Measurements from ENCODE around the gene HRAS. TPM values are rescaled to one million over a fixed set of nuclear protein-coding genes. Genes with fewer than 3 reads are reported as not detected.

Gene HRAS
- total RNA-seq, 2 donors from 2014 or later: 31.7 to 48.1 TPM

DNA sequence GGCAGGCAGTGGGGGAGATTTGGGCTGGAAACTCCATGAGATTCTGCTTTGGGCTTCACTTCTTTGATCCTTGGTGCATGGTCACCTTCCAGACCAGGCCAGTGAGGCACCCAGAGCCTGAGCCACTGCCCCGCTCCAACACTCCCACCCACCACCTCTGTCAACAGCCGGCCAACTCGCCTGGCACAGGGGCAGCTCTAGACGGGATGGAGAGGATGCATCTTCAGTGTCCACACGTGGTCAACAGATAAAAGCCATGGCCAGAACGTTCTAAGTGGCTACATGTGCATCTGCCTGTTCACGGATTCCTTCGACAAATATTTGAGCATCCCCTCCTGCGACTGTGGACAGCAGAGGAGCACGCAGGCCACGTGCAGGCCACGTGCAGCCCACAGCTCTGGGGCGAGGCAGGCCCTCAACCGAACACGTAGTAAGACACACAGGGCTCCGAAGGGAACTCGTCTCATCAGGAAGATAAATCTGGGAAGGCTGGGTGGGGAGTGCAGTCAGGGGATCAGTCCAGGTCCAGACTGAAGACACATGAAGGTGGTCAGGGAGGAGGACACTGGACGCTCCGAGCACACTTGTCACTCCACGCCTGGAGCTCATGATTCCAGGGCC is 3.2 kb upstream of the HRAS start:
- TF ChIP-seq, protein P1, sequence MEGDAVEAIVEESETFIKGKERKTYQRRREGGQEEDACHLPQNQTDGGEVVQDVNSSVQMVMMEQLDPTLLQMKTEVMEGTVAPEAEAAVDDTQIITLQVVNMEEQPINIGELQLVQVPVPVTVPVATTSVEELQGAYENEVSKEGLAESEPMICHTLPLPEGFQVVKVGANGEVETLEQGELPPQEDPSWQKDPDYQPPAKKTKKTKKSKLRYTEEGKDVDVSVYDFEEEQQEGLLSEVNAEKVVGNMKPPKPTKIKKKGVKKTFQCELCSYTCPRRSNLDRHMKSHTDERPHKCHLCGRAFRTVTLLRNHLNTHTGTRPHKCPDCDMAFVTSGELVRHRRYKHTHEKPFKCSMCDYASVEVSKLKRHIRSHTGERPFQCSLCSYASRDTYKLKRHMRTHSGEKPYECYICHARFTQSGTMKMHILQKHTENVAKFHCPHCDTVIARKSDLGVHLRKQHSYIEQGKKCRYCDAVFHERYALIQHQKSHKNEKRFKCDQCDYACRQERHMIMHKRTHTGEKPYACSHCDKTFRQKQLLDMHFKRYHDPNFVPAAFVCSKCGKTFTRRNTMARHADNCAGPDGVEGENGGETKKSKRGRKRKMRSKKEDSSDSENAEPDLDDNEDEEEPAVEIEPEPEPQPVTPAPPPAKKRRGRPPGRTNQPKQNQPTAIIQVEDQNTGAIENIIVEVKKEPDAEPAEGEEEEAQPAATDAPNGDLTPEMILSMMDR (IDR thresholded peaks at IDR 0.05): no peak
- H3K27me3 ChIP-seq: no peaks in the 10 kb centered on the region
- DNase-seq (ENCODE audit: low spot score): no peak
- no peak overlapping the region for H3K4me3 ChIP-seq
- peaks cover 0 to 33% of the 10 kb centered on the region in 2 donors for H3K4me1 ChIP-seq
- no peaks in the 10 kb centered on the region for H3K9me3 ChIP-seq
- peaks cover 4% of the 10 kb centered on the region for H3K36me3 ChIP-seq
- H3K27ac ChIP-seq: no peak overlapping the region

DNA sequence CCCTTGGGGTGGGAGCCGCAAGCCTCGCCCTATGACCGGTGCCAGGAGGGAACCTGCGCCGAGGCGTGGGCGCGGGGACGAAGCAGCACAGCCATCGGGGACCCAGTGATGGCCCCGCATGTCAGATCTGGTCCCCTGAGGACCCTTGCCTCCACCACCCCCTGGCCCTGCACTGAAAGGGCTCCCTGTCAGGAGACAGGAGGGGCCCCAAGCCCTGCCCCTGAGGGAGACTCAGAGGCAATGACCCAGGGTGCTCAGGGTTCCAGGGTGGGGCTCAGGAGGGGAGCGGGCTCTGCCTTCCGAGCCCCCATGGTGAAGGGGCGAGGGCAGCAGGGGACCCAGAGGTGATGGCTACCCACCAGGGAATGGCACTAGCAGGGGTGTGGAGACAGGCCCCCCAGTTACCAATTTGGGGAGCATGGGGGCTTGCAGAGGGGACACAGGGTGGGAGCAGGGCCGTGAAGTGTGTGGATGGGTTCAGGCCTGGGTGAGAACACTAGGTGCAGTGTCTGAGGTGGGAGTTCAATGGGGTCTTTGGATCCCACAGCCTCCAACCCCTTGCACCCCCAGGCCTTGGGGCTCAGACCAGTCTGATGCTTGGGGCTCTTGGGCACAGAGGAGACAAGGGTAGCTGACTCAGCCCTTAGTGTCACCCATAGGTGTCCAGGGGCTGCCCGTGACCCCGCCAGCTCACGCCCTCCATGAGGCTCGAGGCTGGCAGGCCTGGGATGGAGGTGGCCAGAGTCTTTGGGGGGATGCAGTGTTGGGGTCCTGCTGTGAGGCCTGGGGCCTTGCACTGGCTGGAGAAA is 2.5 kb upstream of the HRAS start:
- TF ChIP-seq, protein P1 (IDR thresholded peaks at IDR 0.05): no peak
- H3K27ac ChIP-seq: no peak overlapping the region

GRCh38 chr11:536841-537621 is 1.7 kb upstream of the HRAS start, which contains the start of gene LRRC56:
Gene LRRC56, plus strand, starts transcription at chr11:537527. Its CDS starts 3,158 bp downstream, at chr11:540685.
- DNase-seq (ENCODE audit: low spot score): peak; percentile 77
- Histone ChIP-seq H3K4me3 (peak within 1 kb of the TSS; percentile 26 to 88), H3K27ac (peak within 1 kb of the TSS in 1 of 2 donors; percentile 68), H3K36me3 (peaks cover 19% of the 10 kb centered on the region), H3K27me3 (no peaks in the 10 kb centered on the region), H3K9me3 (no peaks in the 10 kb centered on the region), H3K4me1 (peaks cover 0 to 39% of the 10 kb centered on the region in 2 donors)
- TF ChIP-seq, protein P1 (IDR thresholded peaks at IDR 0.05): no peak

More for the DNA sequence above, 2.5 kb upstream of the HRAS start:
- Histone ChIP-seq H3K36me3 (peaks cover 11% of the 10 kb centered on the region), H3K27me3 (no peaks in the 10 kb centered on the region), H3K4me1 (peaks cover 0 to 39% of the 10 kb centered on the region in 2 donors), H3K9me3 (no peaks in the 10 kb centered on the region), H3K4me3 (peak overlapping the region; percentile 26 to 88)
- no peak for DNase-seq (ENCODE audit: low spot score)

- Histone ChIP-seq H3K4me1 (peaks cover 0 to 39% of the 10 kb centered on the region in 2 donors), H3K36me3 (peaks cover 25% of the 10 kb centered on the region), H3K4me3 (peak overlapping the region; percentile 70 to 88), H3K27me3 (no peaks in the 10 kb centered on the region), H3K27ac (peak overlapping the region in 1 of 2 donors; percentile 73), H3K9me3 (no peaks in the 10 kb centered on the region)
- TF ChIP-seq, protein P1 (IDR thresholded peaks at IDR 0.05): no peak
- DNase-seq (ENCODE audit: low spot score): no peak
Measured at GRCh38 chr11:535210-535518, 212 bp downstream of the HRAS start.

- Histone ChIP-seq H3K4me3 (peak overlapping the region; percentile 70 to 88), H3K9me3 (no peaks in the 10 kb centered on the region), H3K27me3 (no peaks in the 10 kb centered on the region), H3K27ac (peak overlapping the region; percentile 31 to 73), H3K4me1 (peaks cover 0 to 39% of the 10 kb centered on the region in 2 donors), H3K36me3 (peaks cover 25% of the 10 kb centered on the region)
- DNase-seq (ENCODE audit: low spot score): no peak
- TF ChIP-seq, protein P1 (IDR thresholded peaks at IDR 0.05): no peak
Measured at GRCh38 chr11:534396-535209, 773 bp downstream of the HRAS start.

Data from right atrium auricular region (tissue), 2 donors.